B cell (primary cell): ENCODE results near the gene ATP6V1F. TPM values are rescaled to one million over a fixed set of nuclear protein-coding genes. Genes with fewer than 3 reads are reported as not detected.

Experiments
- ATAC-seq: fragments of 200-7000 bp; cut with Tn5 transposase; one replicate; pipeline ENCODE4 v1.10.0; 2021; ENCODE audit warnings: low read depth, mild to moderate bottlenecking, moderate number of reproducible peaks, moderate library complexity
- CTCF ChIA-PET: fragments of 350-600 bp; sonication (Branson Sonifier 250); formaldehyde crosslinking; loops from one replicate; lab custom pipeline; 2021; ENCODE audit warnings: antibody characterized with exemption, inconsistent platforms; lab: Charles Lee
- POLR2A ChIA-PET: fragments of 350-600 bp; sonication (Branson Sonifier 250); formaldehyde crosslinking; loops from one replicate; lab custom pipeline; 2021; ENCODE audit warnings: antibody characterized with exemption; lab: Charles Lee
- DNase-seq: peaks from one replicate; pipeline ENCODE4 v3.0.0; 2013
- H2AFZ ChIP-seq: 2 replicates; pipeline ENCODE4 v1.6.1; 2012; ENCODE audit warnings: mild to moderate bottlenecking, low read depth, low read length; ENCODE audit not compliant: insufficient read depth, poor library complexity, severe bottlenecking
- H3K27ac ChIP-seq, 2 donors: 1 replicate in 1 of 2; 2 replicates in 1 of 2; pipeline ENCODE4 v1.5.1; 2012 to 2013; ENCODE audit warnings: low read length in 2 of 2, mild to moderate bottlenecking in 2 of 2, moderate library complexity in 1 of 2
- H3K27me3 ChIP-seq, 4 experiments: fragments of 200-600 bp in 1 of 4; sonication (generic) in 1 of 4; replicated peaks in 1 of 4; 1 replicate in 2 of 4; 2 replicates in 2 of 4; pipeline versions ENCODE4 v1.6.1 to v1.7.0; 2013 to 2016; ENCODE audit warnings: low read length in 3 of 4, mild to moderate bottlenecking in 2 of 4, mixed read lengths in 1 of 4, moderate library complexity in 1 of 4; ENCODE audit not compliant: insufficient read depth in 4 of 4, control insufficient read depth in 3 of 4; ENCODE audit errors: control extremely low read depth in 1 of 4
- H3K36me3 ChIP-seq, 2 experiments: replicated peaks in 1 of 2; 1 replicate in 1 of 2; 2 replicates in 1 of 2; pipeline versions ENCODE4 v1.6.1 to v1.7.1; 2013; ENCODE audit warnings: low read length in 1 of 2; ENCODE audit not compliant: insufficient read depth in 2 of 2, control insufficient read depth in 1 of 2; ENCODE audit errors: control extremely low read depth in 1 of 2, extremely low read depth in 1 of 2
- H3K4me1 ChIP-seq, 2 donors: fragments of 200-600 bp in 1 of 2; sonication (generic) in 1 of 2; 1 replicate in 1 of 2; 2 replicates in 1 of 2; pipeline versions ENCODE4 v1.5.1 to v1.6.1; 2013 to 2017; ENCODE audit warnings: low read length in 2 of 2; ENCODE audit not compliant: control insufficient read depth in 2 of 2, insufficient read depth in 2 of 2
- H3K4me2 ChIP-seq: replicated peaks from 2 replicates; pipeline ENCODE3; 2012; ENCODE audit warnings: mild to moderate bottlenecking, low read depth, low read length; ENCODE audit not compliant: poor library complexity, severe bottlenecking
- H3K4me3 ChIP-seq, 5 experiments: fragments of 200-600 bp in 1 of 5; sonication (generic) in 1 of 5; 1 replicate in 3 of 5; 2 replicates in 2 of 5; pipeline versions ENCODE4 v1.5.1 to v1.7.0; 2011 to 2016; ENCODE audit warnings: low read length in 4 of 5, mild to moderate bottlenecking in 4 of 5, low read depth in 2 of 5, control low read depth in 1 of 5, moderate library complexity in 1 of 5; ENCODE audit not compliant: insufficient read depth in 1 of 5; ENCODE audit errors: control extremely low read depth in 1 of 5, extremely low read depth in 1 of 5
- H3K79me2 ChIP-seq: fragments of 200-600 bp; sonication (generic); one replicate; pipeline ENCODE4 v1.6.0; 2016; ENCODE audit warnings: low read length; ENCODE audit not compliant: control insufficient read depth, insufficient read depth
- H3K9ac ChIP-seq: fragments of 200-600 bp; sonication (generic); 2 replicates; pipeline ENCODE4 v1.6.1; 2017; ENCODE audit warnings: mild to moderate bottlenecking, low read length, moderate library complexity
- H3K9me3 ChIP-seq, 3 donors: one replicate each; pipeline versions ENCODE4 v1.6.1 to v1.7.1; 2013; ENCODE audit warnings: low read length in 2 of 3; ENCODE audit not compliant: control insufficient read depth in 2 of 3, insufficient read depth in 1 of 3; ENCODE audit errors: control extremely low read depth in 1 of 3
- H4K20me1 ChIP-seq: 2 replicates; pipeline ENCODE4 v1.6.0; 2012; ENCODE audit warnings: mild to moderate bottlenecking, low read length; ENCODE audit not compliant: insufficient read depth, control insufficient read depth, poor library complexity, severe bottlenecking
- H3K27ac Mint-ChIP-seq: one replicate; pipeline ENCODE4 v1.8.0; 2021; ENCODE audit warnings: mixed read lengths
- H3K27me3 Mint-ChIP-seq: one replicate; pipeline ENCODE4 v1.8.0; 2021; ENCODE audit warnings: mixed read lengths
- H3K4me1 Mint-ChIP-seq: one replicate; pipeline ENCODE4 v1.8.0; 2021; ENCODE audit warnings: mixed read lengths
- H3K4me3 Mint-ChIP-seq: one replicate; pipeline ENCODE4 v1.8.0; 2021; ENCODE audit warnings: mixed read lengths
- H3K9me3 Mint-ChIP-seq: one replicate; pipeline ENCODE4 v1.8.0; 2022; ENCODE audit warnings: mixed read lengths; ENCODE audit not compliant: insufficient read depth
- EZH2 ChIP-seq: IDR thresholded peaks from 2 replicates; pipeline ENCODE4 v1.6.1; 2012; ENCODE audit warnings: borderline replicate concordance, low read depth, mild to moderate bottlenecking, moderate library complexity, low read length; ENCODE audit not compliant: insufficient read depth, poor library complexity, severe bottlenecking
- WGBS: methylation state at CpG from one replicate; pipeline ENCODE4 v1.1.5; 2013; ENCODE audit warnings: missing lambda C conversion rate; ENCODE audit not compliant: insufficient coverage; 5-methylcytosine and 5-hydroxymethylcytosine counted together
- intact Hi-C: fragments of 100-400 bp; cut with micrococcal nuclease; formaldehyde crosslinking; loops from one replicate; pipeline ENCODE4 v1.10.0; 2022
- polyA plus RNA-seq: library from polyadenylated mRNA; depleted of rRNA; stranded (reverse); fragments of >200 nt; gene quantifications from 2 replicates; pipeline ENCODE4 v1.2.3, GENCODE V29; 2012
- total RNA-seq, 2 donors: library from RNA; stranded (reverse); fragments of 120-200 nt in 1 of 2; gene quantifications; 1 replicate in 1 of 2; 2 replicates in 1 of 2; pipeline versions ENCODE4 v1.2.3 to v1.2.4, GENCODE V29; 2013 to 2022
- TF ChIP-seq, protein P1 (sequence below): fragments of 200-600 bp; IDR thresholded peaks from one replicate; pipeline ENCODE4 v1.8.0; 2022; ENCODE audit warnings: antibody characterized with exemption, mild to moderate bottlenecking

ATP6V1F gene
- total and polyA plus RNA-seq, 2 donors (not counting 1 experiment from before 2014, with no cell fraction given), result 81.7 to 198 TPM

DNA sequence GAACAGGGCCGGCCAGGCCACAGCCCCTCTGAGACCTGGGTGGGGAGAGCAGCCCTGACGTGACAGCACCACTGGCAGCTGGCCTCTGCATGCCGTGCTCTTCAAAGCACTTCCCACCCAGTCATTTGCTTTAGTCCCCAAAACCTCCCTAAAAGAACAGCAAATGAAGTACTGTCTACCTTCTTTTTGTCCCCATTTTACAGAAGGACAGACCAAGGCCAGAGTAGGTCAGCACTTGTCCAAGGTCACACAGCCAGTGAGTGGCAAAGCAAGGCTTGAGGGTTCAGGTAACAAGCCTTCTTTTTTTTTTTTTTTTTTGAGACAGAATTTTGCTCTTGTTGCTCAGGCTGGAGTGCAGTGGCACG lies 15.1 kb downstream of the ATP6V1F start:
- no peak overlapping the region for H2AFZ ChIP-seq
- H3K4me1 ChIP-seq, result no peaks in the 10 kb centered on the region
- H3K4me3 Mint-ChIP-seq, result no peak overlapping the region
- CTCF ChIA-PET, result no interaction called here
- H3K27ac Mint-ChIP-seq, result no peak overlapping the region
- no peaks in the 10 kb centered on the region for H3K9me3 ChIP-seq
- no peak overlapping the region for H3K27ac ChIP-seq
- no peaks in the 10 kb centered on the region for H3K4me1 Mint-ChIP-seq
- no peaks in the 10 kb centered on the region for H3K79me2 ChIP-seq
- ATAC-seq, result no peak
- no peak overlapping the region for H3K4me2 ChIP-seq
- H3K27me3 Mint-ChIP-seq, result no peaks in the 10 kb centered on the region
- no peaks in the 10 kb centered on the region for H3K9me3 Mint-ChIP-seq
- H3K9ac ChIP-seq, result no peak overlapping the region
- no peak for DNase-seq
- no peaks in the 10 kb centered on the region for H3K36me3 ChIP-seq
- POLR2A ChIA-PET, result interaction anchor here (0.6 kb wide), 1 partner anchor 451 kb away, joined by 3 read pairs; no protein-coding TSS in a partner anchor
- H3K4me3 ChIP-seq, result no peak overlapping the region
- H3K27me3 ChIP-seq, result peaks cover 0 to 3% (median 0%) of the 10 kb centered on the region in 4 experiments
- intact Hi-C loops, result no loop called here
- no peaks in the 10 kb centered on the region for H4K20me1 ChIP-seq
- WGBS, result 77% methylated on average over 2 of the region's 4 CpGs
- no peak for TF ChIP-seq EZH2
- TF ChIP-seq, protein P1, sequence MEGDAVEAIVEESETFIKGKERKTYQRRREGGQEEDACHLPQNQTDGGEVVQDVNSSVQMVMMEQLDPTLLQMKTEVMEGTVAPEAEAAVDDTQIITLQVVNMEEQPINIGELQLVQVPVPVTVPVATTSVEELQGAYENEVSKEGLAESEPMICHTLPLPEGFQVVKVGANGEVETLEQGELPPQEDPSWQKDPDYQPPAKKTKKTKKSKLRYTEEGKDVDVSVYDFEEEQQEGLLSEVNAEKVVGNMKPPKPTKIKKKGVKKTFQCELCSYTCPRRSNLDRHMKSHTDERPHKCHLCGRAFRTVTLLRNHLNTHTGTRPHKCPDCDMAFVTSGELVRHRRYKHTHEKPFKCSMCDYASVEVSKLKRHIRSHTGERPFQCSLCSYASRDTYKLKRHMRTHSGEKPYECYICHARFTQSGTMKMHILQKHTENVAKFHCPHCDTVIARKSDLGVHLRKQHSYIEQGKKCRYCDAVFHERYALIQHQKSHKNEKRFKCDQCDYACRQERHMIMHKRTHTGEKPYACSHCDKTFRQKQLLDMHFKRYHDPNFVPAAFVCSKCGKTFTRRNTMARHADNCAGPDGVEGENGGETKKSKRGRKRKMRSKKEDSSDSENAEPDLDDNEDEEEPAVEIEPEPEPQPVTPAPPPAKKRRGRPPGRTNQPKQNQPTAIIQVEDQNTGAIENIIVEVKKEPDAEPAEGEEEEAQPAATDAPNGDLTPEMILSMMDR, result no peak

- Histone ChIP-seq H2AFZ (no peak overlapping the region), H3K4me1 (no peaks in the 10 kb centered on the region), H3K4me3 (no peak overlapping the region), H3K27me3 (peaks cover 0 to 3% (median 0%) of the 10 kb centered on the region in 4 experiments), H3K27ac (no peak overlapping the region), H3K9ac (no peak overlapping the region), H3K9me3 (no peaks in the 10 kb centered on the region), H3K36me3 (no peaks in the 10 kb centered on the region), H3K79me2 (no peaks in the 10 kb centered on the region), H3K4me2 (no peak overlapping the region), H4K20me1 (no peaks in the 10 kb centered on the region)
- no peaks in the 10 kb centered on the region for H3K4me1 Mint-ChIP-seq
- intact Hi-C loops, result no loop called here
- DNase-seq (no peak), ATAC-seq (no peak)
- 100% methylated on average over 9 of the region's 14 CpGs for WGBS
- CTCF ChIA-PET, result interaction anchor here (0.6 kb wide), 1 partner anchor 300 kb away, joined by 4 read pairs; no protein-coding TSS in a partner anchor
- no peak for TF ChIP-seq EZH2
- POLR2A ChIA-PET, result interaction anchor here (0.6 kb wide), 1 partner anchor 452 kb away, joined by 3 read pairs; no protein-coding TSS in a partner anchor
- H3K27ac Mint-ChIP-seq, result no peak overlapping the region
- no peaks in the 10 kb centered on the region for H3K9me3 Mint-ChIP-seq
- H3K27me3 Mint-ChIP-seq, result no peaks in the 10 kb centered on the region
- H3K4me3 Mint-ChIP-seq, result no peak overlapping the region
These were observed 15.8 kb downstream of the ATP6V1F start for GRCh38 chr7:128878226-128879105.
